ENCODE measurements around the gene LBH. TPM values are rescaled to one million over a fixed set of nuclear protein-coding genes. Genes with fewer than 3 reads are reported as not detected.

The LBH gene
- total and polyA plus RNA-seq, 10 donors, result 48.7 to 178 (median 116) TPM

GRCh38 chr2:30222031-30222430, 9.3 kb upstream of the LBH start:
- Histone ChIP-seq H3K9me3 (no peaks in the 10 kb centered on the region), H3K27ac (peak overlapping the region in 4 of 8 donors; percentile 88 to 92 (median 88)), H3K36me3 (no peaks in the 10 kb centered on the region), H3K4me3 (no peak overlapping the region), H3K4me1 (peaks cover 30 to 72% (median 62%) of the 10 kb centered on the region in 6 donors), H3K27me3 (replicated peaks in 1 of 7) (no peaks in the 10 kb centered on the region)
- TF ChIP-seq, protein P1, sequence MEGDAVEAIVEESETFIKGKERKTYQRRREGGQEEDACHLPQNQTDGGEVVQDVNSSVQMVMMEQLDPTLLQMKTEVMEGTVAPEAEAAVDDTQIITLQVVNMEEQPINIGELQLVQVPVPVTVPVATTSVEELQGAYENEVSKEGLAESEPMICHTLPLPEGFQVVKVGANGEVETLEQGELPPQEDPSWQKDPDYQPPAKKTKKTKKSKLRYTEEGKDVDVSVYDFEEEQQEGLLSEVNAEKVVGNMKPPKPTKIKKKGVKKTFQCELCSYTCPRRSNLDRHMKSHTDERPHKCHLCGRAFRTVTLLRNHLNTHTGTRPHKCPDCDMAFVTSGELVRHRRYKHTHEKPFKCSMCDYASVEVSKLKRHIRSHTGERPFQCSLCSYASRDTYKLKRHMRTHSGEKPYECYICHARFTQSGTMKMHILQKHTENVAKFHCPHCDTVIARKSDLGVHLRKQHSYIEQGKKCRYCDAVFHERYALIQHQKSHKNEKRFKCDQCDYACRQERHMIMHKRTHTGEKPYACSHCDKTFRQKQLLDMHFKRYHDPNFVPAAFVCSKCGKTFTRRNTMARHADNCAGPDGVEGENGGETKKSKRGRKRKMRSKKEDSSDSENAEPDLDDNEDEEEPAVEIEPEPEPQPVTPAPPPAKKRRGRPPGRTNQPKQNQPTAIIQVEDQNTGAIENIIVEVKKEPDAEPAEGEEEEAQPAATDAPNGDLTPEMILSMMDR (IDR thresholded peaks at IDR 0.05 in 8 of 11, conservative IDR thresholded peaks at IDR 0.05 in 3 of 11), result no peak
- no peak for TF ChIP-seq POLR2AphosphoS5 (IDR thresholded peaks at IDR 0.05)
- no peak for TF ChIP-seq POLR2A (IDR thresholded peaks at IDR 0.05)
- DNase-seq, result no peak
- intact Hi-C loops (cut with DNase I; ENCODE audit: low total_unique reads), result no loop called here
- WGBS, 5 donors, result 59 to 91% (median 70%) methylated on average over 2 of the region's 2 CpGs

DNA sequence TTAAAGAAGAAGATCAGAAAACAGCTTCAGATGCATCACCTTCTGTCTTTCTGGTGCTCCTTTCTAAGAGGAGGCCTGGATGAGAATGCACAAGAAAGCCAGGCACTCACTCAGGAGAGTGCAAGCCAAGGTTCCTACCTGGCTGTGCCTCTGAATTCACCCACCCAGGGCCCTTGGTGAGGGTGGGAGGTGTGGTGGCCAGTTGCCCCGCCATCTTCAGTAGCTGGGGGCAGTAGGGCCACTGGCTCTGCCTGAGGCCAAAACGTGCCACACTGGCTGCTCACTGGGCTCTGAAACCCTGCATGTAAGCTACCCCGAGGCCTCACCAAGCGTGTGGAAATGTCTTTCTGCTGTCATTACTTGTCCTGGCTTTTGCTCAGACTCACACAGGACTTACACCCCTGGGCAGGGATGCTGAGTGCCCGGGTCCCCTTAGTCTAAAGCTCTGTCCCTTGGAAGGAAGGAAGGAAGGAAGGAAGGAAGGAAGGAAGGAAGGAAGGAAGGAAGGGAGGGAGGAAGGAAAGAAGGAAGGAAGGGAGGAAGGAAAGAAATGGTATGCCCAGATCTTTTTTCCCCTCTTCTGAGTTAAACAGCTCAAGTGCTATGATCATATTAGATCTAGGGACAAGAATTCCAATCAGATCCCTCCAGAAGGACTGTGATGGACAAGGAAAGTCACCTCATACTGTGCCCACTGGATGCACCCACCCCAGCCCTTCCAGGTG, 8.5 kb upstream of the LBH start:
- Histone ChIP-seq H3K4me3 (no peak overlapping the region), H3K36me3 (no peaks in the 10 kb centered on the region), H3K27me3 (replicated peaks in 1 of 7) (no peaks in the 10 kb centered on the region), H3K4me1 (peaks cover 30 to 72% (median 58%) of the 10 kb centered on the region in 6 donors), H3K9me3 (no peaks in the 10 kb centered on the region), H3K27ac (peak overlapping the region; percentile 56 to 92 (median 88))
- DNase-seq, result no peak
- TF ChIP-seq, protein P1 (IDR thresholded peaks at IDR 0.05 in 8 of 11, conservative IDR thresholded peaks at IDR 0.05 in 3 of 11), result no peak
- TF ChIP-seq POLR2A (IDR thresholded peaks at IDR 0.05) (no peak), POLR2AphosphoS5 (IDR thresholded peaks at IDR 0.05) (no peak)
- intact Hi-C loops (cut with DNase I; ENCODE audit: low total_unique reads), result no loop called here
- 74 to 92% (median 79%) methylated on average over 4 to 5 of the region's 5 CpGs for WGBS, 5 donors

- Histone ChIP-seq H3K27ac (peak overlapping the region; percentile 56 to 92 (median 88)), H3K36me3 (no peaks in the 10 kb centered on the region), H3K27me3 (replicated peaks in 1 of 7) (no peaks in the 10 kb centered on the region), H3K9me3 (no peaks in the 10 kb centered on the region), H3K4me1 (peaks cover 30 to 70% (median 53%) of the 10 kb centered on the region in 6 donors), H3K4me3 (peak overlapping the region in 1 of 8 donors; percentile 62)
- intact Hi-C loops (cut with DNase I; ENCODE audit: low total_unique reads), result no loop called here
- TF ChIP-seq POLR2AphosphoS5 (IDR thresholded peaks at IDR 0.05), result no peak
- TF ChIP-seq, protein P1 (IDR thresholded peaks at IDR 0.05 in 8 of 11, conservative IDR thresholded peaks at IDR 0.05 in 3 of 11), result no peak
- no peak for TF ChIP-seq POLR2A (IDR thresholded peaks at IDR 0.05)
- WGBS, 5 donors, result 20 to 36% (median 28%) methylated on average over 3 of the region's 3 CpGs
- DNase-seq, result no peak
Observed at GRCh38 chr2:30223413-30223874, 7.9 kb upstream of the LBH start.

DNA sequence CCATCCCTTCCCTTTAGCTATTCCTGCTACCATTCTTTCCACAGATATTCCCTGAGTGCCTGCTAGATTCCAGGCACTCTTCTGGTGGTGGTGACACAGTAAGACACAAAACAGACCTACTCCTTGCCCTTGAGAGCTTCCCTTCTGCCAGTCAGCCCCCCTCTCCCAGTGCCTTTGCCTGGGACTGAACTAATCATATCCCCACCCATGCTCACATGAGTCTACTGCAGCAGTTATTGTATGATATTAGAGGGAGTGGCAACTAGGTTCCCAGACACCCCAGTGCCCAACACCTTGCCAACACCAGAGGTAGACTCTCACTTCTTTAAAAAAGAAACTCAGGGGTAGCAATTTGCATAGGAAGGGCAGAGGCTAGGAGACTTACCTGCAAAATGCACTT, 7.2 kb upstream of the LBH start:
- H3K9me3 ChIP-seq, result no peaks in the 10 kb centered on the region
- intact Hi-C loops (cut with DNase I; ENCODE audit: low total_unique reads), result no loop called here
- peak overlapping the region in 1 of 8 donors; percentile 62 for H3K4me3 ChIP-seq
- no peak for DNase-seq
- H3K27ac ChIP-seq, result peak overlapping the region; percentile 56 to 92 (median 88)
- no peak for TF ChIP-seq POLR2AphosphoS5 (IDR thresholded peaks at IDR 0.05)
- TF ChIP-seq, protein P1 (IDR thresholded peaks at IDR 0.05 in 8 of 11, conservative IDR thresholded peaks at IDR 0.05 in 3 of 11), result no peak
- TF ChIP-seq POLR2A (IDR thresholded peaks at IDR 0.05), result no peak
- H3K4me1 ChIP-seq, result peaks cover 30 to 71% (median 53%) of the 10 kb centered on the region in 6 donors
- no peaks in the 10 kb centered on the region for H3K27me3 ChIP-seq (replicated peaks in 1 of 7)
- H3K36me3 ChIP-seq, result no peaks in the 10 kb centered on the region
